Measurements from ENCODE around the gene MED29.

Gene MED29

GRCh38 chr19:39390751-39391437, at the start of gene MED29, which contains the start of gene PAF1:
TSS of gene MED29 (plus strand) at chr19:39391378. CDS start at chr19:39391423, 45 bp downstream.
TSS of gene PAF1 (minus strand) at chr19:39391106. CDS start at chr19:39390864, 242 bp downstream.
- DNase-seq (ENCODE audit: low spot score) = peak; percentile 100

GRCh38 chr19:39341719-39342604, 49.2 kb upstream of the MED29 start, which contains the start of gene SAMD4B:
TSS of gene SAMD4B (plus strand) at chr19:39342421. CDS start at chr19:39356894, 14,473 bp downstream.
- DNase-seq (ENCODE audit: low spot score) = peak; percentile 99

- DNase-seq (ENCODE audit: low spot score) = no peak
These were observed 48.4 kb upstream of the MED29 start for GRCh38 chr19:39342647-39343305.

- no peak for DNase-seq (ENCODE audit: low spot score)
These were observed 45.2 kb upstream of the MED29 start for GRCh38 chr19:39345956-39346355.

GRCh38 chr19:39347332-39348164, 43.6 kb upstream of the MED29 start:
- no peak for DNase-seq (ENCODE audit: low spot score)

GRCh38 chr19:39349326-39349725, 41.9 kb upstream of the MED29 start:
- no peak for DNase-seq (ENCODE audit: low spot score)

- DNase-seq (ENCODE audit: low spot score) = no peak
These were observed 41.0 kb upstream of the MED29 start for GRCh38 chr19:39350156-39350555.

- DNase-seq (ENCODE audit: low spot score) = peak; percentile 47
These were observed 39.6 kb upstream of the MED29 start for GRCh38 chr19:39351537-39352064.

GRCh38 chr19:39352381-39353255, 38.6 kb upstream of the MED29 start:
- DNase-seq (ENCODE audit: low spot score) = no peak

- peak; percentile 79 for DNase-seq (ENCODE audit: low spot score)
These were observed 35.9 kb upstream of the MED29 start for GRCh38 chr19:39355253-39355652.

GRCh38 chr19:39356073-39356472, 35.1 kb upstream of the MED29 start:
- DNase-seq (ENCODE audit: low spot score) = no peak

GRCh38 chr19:39356647-39357046, 34.5 kb upstream of the MED29 start:
- no peak for DNase-seq (ENCODE audit: low spot score)

GRCh38 chr19:39359026-39359425, 32.2 kb upstream of the MED29 start:
- no peak for DNase-seq (ENCODE audit: low spot score)

GRCh38 chr19:39360599-39360998, 30.6 kb upstream of the MED29 start:
- DNase-seq (ENCODE audit: low spot score) = no peak

- no peak for DNase-seq (ENCODE audit: low spot score)
These were observed 28.2 kb upstream of the MED29 start for GRCh38 chr19:39362682-39363657.

GRCh38 chr19:39363901-39364457, 27.2 kb upstream of the MED29 start:
- peak; percentile 95 for DNase-seq (ENCODE audit: low spot score)

- DNase-seq (ENCODE audit: low spot score) = no peak
These were observed 25.6 kb upstream of the MED29 start for GRCh38 chr19:39365531-39365930.

- DNase-seq (ENCODE audit: low spot score) = no peak
These were observed 22.0 kb upstream of the MED29 start for GRCh38 chr19:39369200-39369599.

- DNase-seq (ENCODE audit: low spot score) = no peak
These were observed 20.4 kb upstream of the MED29 start for GRCh38 chr19:39370735-39371134.
